CD4-positive, alpha-beta T cell treated with Interleukin-21 for 1 hour (primary cell): Measurements from ENCODE around the gene SLC13A5.

Experiments
- DNase-seq: peaks from one replicate; pipeline ENCODE4 v3.0.0-alpha.2; 2020

SLC13A5 gene

GRCh38 chr17:6636616-6637457, 76.3 kb downstream of the SLC13A5 start:
- no peak for DNase-seq

DNA sequence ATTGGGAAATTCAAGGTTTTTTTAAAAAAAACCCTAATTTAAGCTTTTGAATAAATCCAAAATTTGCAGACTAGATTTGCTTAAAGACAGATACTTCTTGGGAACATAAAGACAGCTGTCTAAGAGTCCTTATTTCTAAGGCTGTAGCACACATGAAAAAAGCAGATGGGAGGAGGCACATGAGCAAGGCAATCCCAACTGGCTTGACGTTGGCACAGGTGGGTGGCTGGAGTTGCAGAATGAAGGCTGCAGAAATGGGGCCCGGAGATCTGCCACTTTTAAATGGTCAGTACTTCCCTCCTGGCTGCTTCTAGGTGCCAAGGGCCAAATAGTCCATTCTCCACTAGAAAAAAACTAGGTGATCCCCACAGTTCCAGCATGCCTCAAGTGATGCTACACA, 77.1 kb downstream of the SLC13A5 start:
- no peak for DNase-seq
